Left ventricle myocardium inferior (tissue), 1 donor: Measurements from ENCODE around the gene ADCYAP1R1. TPM values are rescaled to one million over a fixed set of nuclear protein-coding genes. Genes with fewer than 3 reads are reported as not detected.

ENCODE experiments used
- DNase-seq: peaks from one replicate; pipeline ENCODE4 v3.0.0-alpha.2; 2020
- H3K27ac ChIP-seq: fragments of 200-600 bp; replicated peaks from 2 replicates; pipeline ENCODE4 v1.8.0; 2021
- H3K27me3 ChIP-seq: fragments of 200-600 bp; 2 replicates; pipeline ENCODE4 v1.8.0; 2021; ENCODE audit warnings: low read depth
- H3K36me3 ChIP-seq: fragments of 200-600 bp; 2 replicates; pipeline ENCODE4 v1.8.0; 2021
- H3K4me1 ChIP-seq: fragments of 200-600 bp; 2 replicates; pipeline ENCODE4 v1.8.0; 2021
- H3K4me3 ChIP-seq: fragments of 200-600 bp; 2 replicates; pipeline ENCODE4 v1.8.0; 2021; ENCODE audit warnings: mild to moderate bottlenecking, moderate library complexity
- H3K9me3 ChIP-seq: fragments of 200-600 bp; replicated peaks from 2 replicates; pipeline ENCODE4 v1.8.0; 2021
- CTCF ChIP-seq: fragments of 200-600 bp; IDR thresholded peaks from 2 replicates; pipeline ENCODE4 v1.8.0; 2021; ENCODE audit warnings: antibody characterized with exemption, mild to moderate bottlenecking, borderline replicate concordance
- intact Hi-C: fragments of 100-400 bp; cut with micrococcal nuclease; formaldehyde crosslinking; loops from one replicate; pipeline ENCODE4 v1.11.0; 2022
- total RNA-seq: library from RNA; stranded (reverse); fragmentation: NEBNext Ultra II Directional; extraction: Animal tissue kit (Norgen Biotek cat#: 25700); gene quantifications from one replicate; pipeline ENCODE4 v1.2.1, GENCODE V29; 2021
- donor health status: DM: no; HTN: yes; CAD: no; lungs with severe emphysema.

The ADCYAP1R1 gene
- total RNA-seq, 1 donor from 2014 or later, result 2.5 TPM

DNA sequence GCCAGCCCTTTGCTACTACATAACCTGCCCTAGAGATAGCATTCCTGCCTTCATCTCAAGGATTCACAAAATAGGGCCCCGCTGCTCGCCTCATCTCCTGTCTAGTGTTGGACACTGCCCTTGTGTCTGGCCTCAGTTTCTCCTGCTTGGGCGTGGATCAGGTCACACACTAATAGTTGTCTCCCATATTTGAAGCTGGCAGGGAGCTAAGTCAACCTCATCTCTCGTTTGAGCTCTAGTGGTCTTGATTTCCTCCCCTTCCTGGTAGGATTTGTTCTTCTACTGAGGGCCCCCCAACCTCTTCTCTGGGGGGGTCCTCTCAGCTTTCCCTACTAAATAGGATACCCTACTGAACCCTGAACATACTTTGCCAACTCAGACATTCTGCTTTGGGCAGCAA is 42.2 kb downstream of the ADCYAP1R1 start:
- intact Hi-C loops, result no loop called here
- no peak for TF ChIP-seq CTCF
- Histone ChIP-seq H3K27ac (no peak overlapping the region), H3K36me3 (peaks cover 10% of the 10 kb centered on the region), H3K9me3 (no peaks in the 10 kb centered on the region), H3K4me1 (no peaks in the 10 kb centered on the region), H3K27me3 (peaks cover 78% of the 10 kb centered on the region), H3K4me3 (no peak overlapping the region)
- no peak for DNase-seq

GRCh38 chr7:31095286-31096197 is 43.4 kb downstream of the ADCYAP1R1 start:
- TF ChIP-seq CTCF, result no peak
- H3K4me1 ChIP-seq, result no peaks in the 10 kb centered on the region
- intact Hi-C loops, result no loop called here
- no peaks in the 10 kb centered on the region for H3K9me3 ChIP-seq
- H3K27ac ChIP-seq, result no peak overlapping the region
- H3K4me3 ChIP-seq, result no peak overlapping the region
- peaks cover 88% of the 10 kb centered on the region for H3K27me3 ChIP-seq
- H3K36me3 ChIP-seq, result peaks cover 10% of the 10 kb centered on the region
- no peak for DNase-seq

DNA sequence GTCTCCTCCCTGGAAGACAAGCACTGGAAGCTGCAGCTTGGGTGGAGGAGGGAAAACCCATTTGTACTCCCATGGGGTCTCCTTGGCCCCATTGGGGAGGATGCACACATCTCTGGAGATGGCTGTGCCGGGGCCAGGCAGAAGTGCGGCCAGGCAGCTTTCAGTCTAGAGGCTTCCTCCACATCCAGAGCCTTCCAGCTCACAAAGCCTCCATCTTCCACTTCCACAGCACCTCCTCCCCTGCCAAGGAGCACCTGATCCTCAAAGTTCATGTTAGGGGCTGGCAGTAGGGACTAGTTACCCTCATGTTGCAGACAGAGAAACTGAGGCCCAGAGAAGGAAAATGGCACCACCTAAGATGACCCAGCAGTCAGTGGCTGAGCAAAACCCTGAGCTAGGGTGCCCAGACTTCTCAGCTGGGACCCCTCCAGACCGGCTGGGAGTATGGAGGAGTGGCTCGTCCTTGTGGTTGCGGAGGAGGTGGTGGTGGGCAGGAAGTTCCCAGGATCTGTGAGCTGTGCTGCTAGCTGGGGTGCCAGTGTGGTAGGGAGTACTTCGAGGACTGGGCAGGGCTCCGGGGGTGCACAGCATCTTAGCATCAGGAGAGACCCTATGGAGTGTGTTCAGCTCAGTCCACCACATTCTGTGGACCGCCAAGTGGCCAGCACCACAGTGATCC is 44.2 kb downstream of the ADCYAP1R1 start:
- intact Hi-C loops, result no loop called here

DNA sequence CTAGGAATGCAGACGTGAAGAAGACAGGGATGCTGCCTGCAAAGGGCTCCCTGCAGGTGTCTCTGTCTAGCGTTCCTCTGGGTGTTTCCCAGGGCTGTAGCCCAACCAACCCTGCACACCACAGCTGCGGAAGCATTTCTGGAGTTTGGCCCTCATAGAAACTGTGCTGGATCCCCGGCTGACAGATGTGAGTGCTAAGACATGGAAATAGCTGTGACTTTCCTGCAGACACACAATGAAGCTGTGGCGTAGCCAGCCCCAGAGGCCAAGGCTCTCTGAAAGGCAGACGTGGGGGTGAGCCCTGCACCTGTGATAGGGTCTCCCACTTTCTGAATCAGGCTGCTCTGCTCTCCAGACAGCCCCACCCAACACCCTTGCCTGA is 44.8 kb downstream of the ADCYAP1R1 start:
- intact Hi-C loops, result no loop called here
- H3K27ac ChIP-seq, result no peak overlapping the region
- no peak overlapping the region for H3K4me3 ChIP-seq
- TF ChIP-seq CTCF, result no peak
- no peak for DNase-seq
- H3K27me3 ChIP-seq, result peaks cover 90% of the 10 kb centered on the region
- H3K4me1 ChIP-seq, result no peaks in the 10 kb centered on the region
- no peaks in the 10 kb centered on the region for H3K9me3 ChIP-seq
- peaks cover 10% of the 10 kb centered on the region for H3K36me3 ChIP-seq

More for the DNA sequence above, 44.2 kb downstream of the ADCYAP1R1 start:
- Histone ChIP-seq H3K4me3 (no peak overlapping the region), H3K27me3 (peaks cover 84% of the 10 kb centered on the region), H3K27ac (no peak overlapping the region), H3K9me3 (no peaks in the 10 kb centered on the region), H3K36me3 (peaks cover 10% of the 10 kb centered on the region), H3K4me1 (no peaks in the 10 kb centered on the region)
- DNase-seq, result no peak
- no peak for TF ChIP-seq CTCF

DNA sequence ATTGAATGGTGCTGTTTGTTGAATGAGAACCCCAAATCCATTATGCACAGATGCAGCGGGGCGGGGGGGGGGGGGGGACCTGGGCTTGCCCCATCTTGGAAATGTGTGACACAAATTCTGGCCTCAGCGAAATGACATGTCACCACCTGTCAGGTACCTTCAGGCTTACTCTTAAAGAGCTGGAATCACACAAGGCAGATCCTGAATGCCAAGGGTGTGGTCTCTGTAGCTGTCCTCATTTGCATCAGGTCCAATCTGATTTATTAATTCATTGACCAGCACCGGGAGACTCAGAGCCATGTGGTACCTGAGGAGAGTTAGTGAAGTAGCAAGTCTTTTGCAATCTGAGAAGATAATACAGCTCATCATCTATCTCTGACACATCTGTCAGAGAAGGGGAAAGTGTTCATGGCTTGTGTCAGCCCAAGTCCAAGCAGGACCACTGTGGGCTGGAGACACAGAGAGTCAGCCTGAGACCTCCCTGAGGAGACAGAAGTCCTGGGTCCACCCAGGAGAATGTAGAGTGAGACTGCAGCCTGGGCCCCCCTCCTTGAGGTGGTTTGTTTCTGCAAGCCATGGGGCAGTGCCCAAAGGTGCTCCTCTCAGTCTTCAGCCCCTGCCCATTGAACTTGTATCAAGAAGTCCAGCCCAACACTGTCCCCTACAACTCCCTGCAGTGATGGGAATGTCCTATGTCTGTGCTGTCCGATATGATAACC is 46.7 kb downstream of the ADCYAP1R1 start:
- no peaks in the 10 kb centered on the region for H3K9me3 ChIP-seq
- intact Hi-C loops, result no loop called here
- peaks cover 84% of the 10 kb centered on the region for H3K27me3 ChIP-seq
- TF ChIP-seq CTCF, result no peak
- DNase-seq, result no peak
- H3K36me3 ChIP-seq, result no peaks in the 10 kb centered on the region
- no peak overlapping the region for H3K4me3 ChIP-seq
- no peak overlapping the region for H3K27ac ChIP-seq
- no peaks in the 10 kb centered on the region for H3K4me1 ChIP-seq
